UCSD-AML1 (cell line): ENCODE data around the gene NAA30.
A peak's percentile ranks its signal among the peaks of the same experiment; 100 is the strongest.
"Not testable (repeated sequence)": the region's sequence is repeated elsewhere in the genome, so short reads cannot be mapped to it uniquely, and the experiment has no call there.

ENCODE experiments used
- DNase-seq: peaks from one replicate; lab custom pipeline; 2025; ENCODE audit not compliant: unreplicated experiment; lab: John Stamatoyannopoulos, UW

Gene NAA30

DNA sequence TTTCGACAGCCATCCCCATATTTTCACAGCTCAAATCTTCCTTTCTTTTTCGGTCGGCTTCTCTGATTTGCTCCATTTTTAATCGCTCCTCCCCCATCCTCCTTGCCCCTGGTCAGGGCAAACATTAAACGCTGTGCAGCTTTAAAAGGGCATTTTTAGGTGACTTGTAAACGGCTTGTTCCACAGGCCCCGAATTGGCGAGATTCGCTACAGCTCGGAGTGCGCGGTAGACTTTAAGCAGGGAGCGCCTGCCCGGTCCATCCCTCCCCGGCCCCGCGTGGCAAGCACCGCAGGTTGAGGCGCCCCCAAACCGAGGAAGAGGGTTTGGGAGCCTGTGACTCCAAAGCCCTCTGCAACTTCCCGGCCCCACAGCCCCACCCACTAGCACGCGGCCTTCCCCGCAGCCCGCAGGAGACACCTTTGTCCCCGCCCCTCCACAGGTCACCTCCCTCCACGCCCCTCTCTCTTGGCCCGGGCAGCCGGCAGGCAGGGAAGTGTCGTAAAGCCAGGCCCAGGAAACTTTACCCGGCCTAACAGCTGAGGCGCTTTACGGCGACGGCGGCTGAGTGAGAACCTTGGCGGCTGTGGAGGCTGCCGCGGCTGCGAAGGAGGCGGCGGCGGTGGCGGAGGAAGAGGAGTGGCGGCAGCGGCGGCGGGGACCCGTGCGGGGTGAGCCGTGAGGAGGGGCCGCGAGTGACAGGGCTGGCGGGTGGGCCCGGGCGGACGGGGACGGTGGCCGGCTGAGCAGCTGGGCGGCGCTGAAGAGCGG is at the start of gene NAA30:
Gene NAA30 (plus strand): TSS at position 550 of the 769 bp plus-strand sequence. CDS start 372 bp downstream, outside the sequence.
- DNase-seq: peak; percentile 92

GRCh38 chr14:57343545-57344297 is 46.7 kb upstream of the NAA30 start:
- not testable (repeated sequence) for DNase-seq

- no peak for DNase-seq
These were observed 45.3 kb upstream of the NAA30 start for GRCh38 chr14:57345106-57345505.

DNA sequence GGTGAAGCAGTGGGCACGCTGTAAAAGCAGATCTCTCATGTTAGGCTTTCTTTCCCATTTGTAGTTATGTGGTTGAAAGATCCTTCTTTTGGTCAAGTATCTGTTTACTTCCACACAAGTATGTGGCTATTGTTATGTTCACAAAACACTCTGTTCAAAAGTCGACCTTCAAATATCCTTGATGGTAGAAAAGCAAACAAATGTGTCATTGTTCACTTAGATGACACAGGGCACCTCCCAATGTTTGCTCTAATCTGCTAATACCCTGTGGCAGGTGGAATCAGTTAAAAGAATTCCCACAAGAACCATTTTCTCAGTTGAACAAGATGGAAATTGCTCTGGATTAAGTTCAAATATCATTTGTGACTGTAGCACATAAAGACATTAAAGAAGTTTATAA is 43.6 kb upstream of the NAA30 start:
- DNase-seq: no peak

DNA sequence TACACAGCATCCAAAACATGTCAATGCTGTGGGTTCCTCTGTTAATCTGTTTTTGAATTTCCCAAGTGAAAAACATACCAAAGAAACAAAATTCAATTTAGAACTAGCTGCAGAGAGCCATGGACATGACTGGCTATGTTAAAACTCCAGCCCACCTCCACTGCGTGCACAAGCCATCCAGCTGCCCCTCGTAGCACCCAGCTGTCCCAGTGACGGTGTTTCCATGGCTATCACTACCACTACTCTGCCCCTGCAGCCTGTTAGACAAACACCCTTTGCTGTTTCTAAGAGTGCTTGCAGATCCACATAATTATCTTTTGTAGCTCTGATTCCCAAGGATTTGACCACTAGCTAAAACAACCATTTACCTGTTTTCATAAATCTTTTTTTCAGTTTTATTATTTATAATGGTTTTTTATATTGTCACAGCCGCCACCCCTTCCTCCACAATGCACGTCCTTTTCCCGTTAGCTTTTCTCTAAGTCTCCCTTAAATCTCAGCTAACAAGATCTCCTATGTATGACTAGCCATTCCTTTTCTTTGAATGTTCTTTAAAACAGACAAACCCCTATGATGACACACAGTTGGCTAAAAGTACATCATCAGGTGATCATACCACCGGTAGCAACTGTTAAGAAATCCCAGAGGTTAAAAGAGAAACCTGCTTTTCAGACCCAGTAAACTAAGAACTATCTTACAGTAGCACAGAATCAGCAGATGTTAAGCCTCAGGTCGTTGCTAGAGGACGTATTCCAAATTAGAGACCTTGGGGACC is 37.8 kb upstream of the NAA30 start:
- no peak for DNase-seq

GRCh38 chr14:57355081-57355800 is 35.1 kb upstream of the NAA30 start:
- DNase-seq: no peak

DNA sequence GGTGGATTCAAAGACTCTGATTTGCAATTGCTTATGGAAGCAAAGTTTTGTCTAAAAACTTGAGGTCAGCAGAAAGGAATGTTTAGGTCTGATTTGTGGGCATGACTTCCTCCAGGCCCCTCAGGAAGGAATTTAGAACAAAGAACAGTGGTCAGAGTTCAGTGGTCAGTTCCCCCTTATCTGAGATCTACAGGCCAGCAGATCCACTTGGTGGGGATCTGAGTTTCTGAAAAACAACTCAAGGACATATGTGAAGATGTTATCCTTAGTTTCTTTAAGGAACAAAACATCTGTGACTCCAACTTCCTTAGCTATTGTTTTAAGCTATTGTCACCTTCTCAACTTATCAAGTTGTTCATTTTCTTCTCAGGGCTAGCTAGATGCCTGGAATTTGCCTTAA is 28.0 kb upstream of the NAA30 start:
- no peak for DNase-seq

- no peak for DNase-seq
These were observed 25.5 kb upstream of the NAA30 start for GRCh38 chr14:57364659-57365450.

DNA sequence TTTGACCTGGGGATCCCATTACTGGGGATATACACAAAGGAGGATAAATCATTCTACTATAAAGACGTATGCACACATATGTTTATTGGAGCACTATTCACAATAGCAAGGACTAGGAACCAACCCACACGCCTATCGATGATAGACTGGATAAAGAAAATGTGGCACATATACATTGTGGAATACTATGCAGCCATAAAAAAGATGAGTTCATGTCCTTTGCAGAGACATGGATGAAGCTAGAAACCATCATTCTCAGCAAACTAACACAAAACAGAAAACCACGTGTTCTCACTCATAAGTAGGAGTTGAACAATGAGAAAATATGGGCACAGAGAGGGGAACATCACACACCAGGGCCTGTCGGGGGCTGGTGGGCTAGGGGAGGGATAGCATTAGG is 20.2 kb upstream of the NAA30 start:
- DNase-seq: not testable (repeated sequence)

DNA sequence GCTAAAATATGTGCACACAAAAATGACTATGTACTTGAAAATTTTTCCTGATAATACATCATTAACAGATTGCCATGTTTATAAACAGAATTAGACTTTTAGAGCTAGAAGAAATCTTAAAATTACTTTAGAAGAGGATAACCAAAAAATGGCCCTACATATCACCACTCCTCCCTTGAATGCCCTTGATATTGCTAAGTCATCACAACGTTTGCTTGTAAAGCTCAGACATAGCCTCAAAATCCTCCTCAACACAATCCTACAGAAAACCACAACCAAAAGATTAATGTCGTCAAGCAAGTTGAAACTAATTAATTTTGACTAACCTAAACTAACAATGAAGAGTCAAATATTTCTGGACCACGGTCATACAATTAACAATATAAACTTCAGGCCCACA is 19.4 kb upstream of the NAA30 start:
- DNase-seq: no peak

- DNase-seq: no peak
These were observed 15.2 kb upstream of the NAA30 start for GRCh38 chr14:57375156-57375555.

GRCh38 chr14:57378661-57379060 is 11.7 kb upstream of the NAA30 start:
- no peak for DNase-seq

DNA sequence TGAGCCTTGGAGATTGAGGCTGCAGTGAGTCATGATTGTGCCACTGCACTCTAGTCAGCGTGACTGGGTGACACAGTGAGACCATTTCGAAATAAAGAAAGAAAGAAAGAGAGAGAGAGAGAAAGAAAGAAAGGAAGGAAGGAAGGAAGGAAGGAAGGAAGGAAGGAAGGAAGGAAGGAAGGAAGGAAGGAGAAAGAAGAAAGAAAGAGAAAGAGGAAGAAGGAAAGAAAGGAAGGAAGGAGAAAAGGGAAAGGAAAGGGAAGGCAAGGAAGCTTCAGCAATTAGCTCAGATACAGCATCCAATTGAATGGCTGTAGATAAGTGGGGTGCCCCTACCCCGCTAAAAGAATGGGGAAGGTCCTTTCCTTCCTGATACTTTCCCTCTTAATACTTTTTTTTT is 9.5 kb upstream of the NAA30 start:
- no peak for DNase-seq

GRCh38 chr14:57382283-57382682 is 8.1 kb upstream of the NAA30 start:
- no peak for DNase-seq

- no peak for DNase-seq
These were observed 7.2 kb upstream of the NAA30 start for GRCh38 chr14:57383125-57383745.

DNA sequence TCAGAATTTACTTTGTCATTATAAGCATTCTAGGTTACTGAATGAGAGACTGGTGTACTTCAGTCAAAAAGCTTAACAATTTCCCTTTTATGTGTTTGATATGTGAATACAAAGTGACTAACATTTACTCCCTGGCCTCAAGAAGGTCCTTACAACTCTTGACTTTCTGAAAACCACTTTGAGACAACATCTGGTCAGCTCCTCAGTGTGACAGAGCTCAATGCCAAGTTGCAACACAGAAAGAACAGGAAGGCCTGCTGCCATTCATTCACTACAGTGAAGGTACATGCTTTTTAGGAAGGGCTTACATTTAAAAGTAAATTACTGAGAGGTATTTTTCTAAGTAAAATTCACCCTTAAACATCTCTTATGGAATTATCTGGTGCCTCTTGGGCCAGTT is 2.3 kb upstream of the NAA30 start:
- no peak for DNase-seq

DNA sequence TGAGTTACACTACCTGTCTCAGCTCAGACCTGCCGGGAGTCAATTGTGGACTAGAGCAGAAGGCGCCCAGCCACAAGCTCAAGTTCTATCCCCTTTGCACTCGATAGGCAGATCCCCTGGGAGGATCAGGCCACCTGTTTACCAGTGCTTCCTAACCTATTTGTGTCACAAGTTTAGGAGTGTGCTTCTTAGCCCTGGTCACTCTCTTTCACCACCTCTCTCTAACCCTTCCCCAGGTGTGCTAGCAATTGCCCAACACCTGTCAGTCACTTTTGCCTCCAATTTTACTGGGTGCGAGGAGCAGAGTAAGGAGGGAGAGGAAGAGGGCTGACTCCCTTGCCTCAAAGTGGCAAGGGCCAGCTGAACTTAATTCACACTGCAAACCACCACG is 745 bp upstream of the NAA30 start:
- DNase-seq: no peak

DNA sequence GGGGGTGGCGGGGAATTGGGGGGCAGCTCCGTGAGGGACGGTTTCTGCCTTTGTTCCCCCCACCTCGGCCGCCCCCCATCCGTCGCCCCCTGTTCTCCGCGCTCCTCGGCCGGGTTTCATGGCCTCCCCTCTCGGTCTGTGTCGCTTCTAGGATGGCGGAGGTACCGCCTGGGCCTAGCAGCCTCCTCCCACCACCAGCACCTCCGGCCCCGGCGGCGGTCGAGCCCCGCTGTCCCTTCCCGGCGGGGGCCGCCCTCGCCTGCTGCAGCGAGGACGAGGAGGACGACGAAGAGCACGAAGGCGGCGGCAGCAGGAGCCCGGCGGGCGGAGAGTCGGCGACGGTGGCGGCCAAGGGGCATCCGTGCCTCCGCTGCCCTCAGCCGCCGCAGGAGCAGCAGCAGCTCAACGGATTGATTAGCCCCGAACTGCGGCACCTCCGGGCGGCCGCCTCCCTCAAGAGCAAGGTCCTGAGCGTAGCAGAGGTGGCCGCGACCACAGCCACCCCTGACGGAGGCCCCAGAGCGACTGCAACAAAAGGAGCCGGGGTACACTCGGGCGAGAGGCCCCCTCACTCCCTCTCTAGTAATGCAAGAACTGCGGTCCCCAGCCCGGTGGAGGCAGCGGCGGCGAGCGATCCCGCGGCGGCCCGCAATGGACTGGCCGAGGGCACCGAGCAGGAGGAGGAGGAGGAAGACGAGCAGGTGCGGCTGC is 575 bp downstream of the NAA30 start:
- peak; percentile 62 for DNase-seq

DNA sequence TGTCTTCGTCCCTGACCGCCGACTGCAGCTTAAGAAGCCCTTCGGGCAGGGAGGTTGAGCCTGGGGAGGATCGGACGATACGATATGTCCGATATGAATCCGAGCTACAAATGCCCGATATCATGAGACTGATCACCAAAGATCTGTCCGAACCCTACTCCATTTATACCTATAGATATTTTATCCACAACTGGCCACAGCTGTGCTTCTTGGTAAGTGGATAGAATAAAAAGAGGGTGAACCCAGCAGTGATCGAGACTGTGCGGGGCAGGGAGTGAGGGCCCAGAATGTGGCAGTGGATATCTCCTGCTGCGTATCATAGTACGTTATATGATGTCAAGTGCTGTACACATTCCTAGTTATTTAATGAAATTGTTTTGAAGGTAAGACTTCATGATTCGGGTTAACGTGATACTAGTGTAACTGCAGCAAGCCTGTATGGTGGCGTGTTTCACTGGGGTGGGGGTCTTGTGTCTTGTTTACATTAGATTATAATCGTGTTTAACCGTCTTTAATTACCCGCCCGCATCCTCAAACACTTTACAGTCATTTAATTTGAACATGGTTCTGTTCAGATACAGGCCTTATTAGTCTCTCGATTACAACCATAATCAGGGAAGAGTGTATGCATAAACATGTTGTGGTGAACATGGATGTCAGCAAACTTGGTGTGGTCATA is 1.3 kb downstream of the NAA30 start:
- DNase-seq: no peak
